ENCODE results near the gene MRPL3. TPM values are rescaled to one million over a fixed set of nuclear protein-coding genes. Genes with fewer than 3 reads are reported as not detected.

MRPL3 gene
- total and polyA plus RNA-seq, 10 of the 15 experiments (the other 5 are each of a cell fraction or from before 2014, with no cell fraction given), result 91.6 to 307 (median 198) TPM

DNA sequence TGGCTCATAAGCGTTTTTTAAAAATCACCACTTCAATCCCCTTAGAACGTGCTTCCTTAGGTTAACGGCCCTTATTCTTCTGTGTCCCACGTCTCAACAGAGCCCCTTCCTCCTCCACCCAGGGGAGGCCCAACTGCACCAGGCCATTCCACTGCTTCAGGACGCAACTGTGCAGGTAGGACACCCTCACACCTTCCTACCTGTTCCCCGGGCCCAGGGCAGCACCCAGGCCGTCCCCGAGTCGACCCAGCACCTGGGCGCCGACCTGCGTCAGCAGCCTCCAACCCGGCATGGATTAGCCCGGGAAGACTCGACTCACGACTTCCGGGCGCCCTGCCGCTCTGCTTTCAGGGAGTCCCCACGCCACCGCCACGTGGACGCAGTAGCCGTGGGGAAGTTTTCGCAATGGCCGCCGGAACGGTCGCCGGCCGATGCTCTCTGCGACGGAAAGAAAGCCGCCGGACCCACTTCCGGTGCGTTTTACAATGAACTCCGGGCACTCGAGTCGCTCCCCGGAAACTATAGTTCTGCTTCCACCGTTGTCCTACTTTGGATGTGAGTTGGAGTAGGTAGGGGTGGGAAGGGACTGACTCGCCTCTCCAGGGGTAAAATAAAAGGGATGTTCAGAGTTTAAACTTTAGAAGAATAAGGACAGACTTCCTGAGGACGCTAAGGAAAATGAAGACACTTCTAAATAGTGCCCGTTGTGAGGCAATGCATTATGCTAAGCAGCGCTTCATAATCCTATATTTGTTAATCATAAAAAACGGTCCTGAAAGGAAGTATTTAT lies at the start of gene MRPL3 (continued):
- TF ChIP-seq, protein P1, sequence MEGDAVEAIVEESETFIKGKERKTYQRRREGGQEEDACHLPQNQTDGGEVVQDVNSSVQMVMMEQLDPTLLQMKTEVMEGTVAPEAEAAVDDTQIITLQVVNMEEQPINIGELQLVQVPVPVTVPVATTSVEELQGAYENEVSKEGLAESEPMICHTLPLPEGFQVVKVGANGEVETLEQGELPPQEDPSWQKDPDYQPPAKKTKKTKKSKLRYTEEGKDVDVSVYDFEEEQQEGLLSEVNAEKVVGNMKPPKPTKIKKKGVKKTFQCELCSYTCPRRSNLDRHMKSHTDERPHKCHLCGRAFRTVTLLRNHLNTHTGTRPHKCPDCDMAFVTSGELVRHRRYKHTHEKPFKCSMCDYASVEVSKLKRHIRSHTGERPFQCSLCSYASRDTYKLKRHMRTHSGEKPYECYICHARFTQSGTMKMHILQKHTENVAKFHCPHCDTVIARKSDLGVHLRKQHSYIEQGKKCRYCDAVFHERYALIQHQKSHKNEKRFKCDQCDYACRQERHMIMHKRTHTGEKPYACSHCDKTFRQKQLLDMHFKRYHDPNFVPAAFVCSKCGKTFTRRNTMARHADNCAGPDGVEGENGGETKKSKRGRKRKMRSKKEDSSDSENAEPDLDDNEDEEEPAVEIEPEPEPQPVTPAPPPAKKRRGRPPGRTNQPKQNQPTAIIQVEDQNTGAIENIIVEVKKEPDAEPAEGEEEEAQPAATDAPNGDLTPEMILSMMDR (IDR thresholded peaks at IDR 0.05 in 2 of 3, conservative IDR thresholded peaks at IDR 0.05 in 1 of 3; ENCODE audit: control insufficient read depth in 2 of 3, extremely low read depth in 1 of 3, insufficient read depth in 1 of 3, low read depth in 3 of 3, low read length in 3 of 3), result no peak
- TF ChIP-seq POLR2AphosphoS2 (IDR thresholded peaks at IDR 0.05; ENCODE audit: low read depth, low read length) (0 out of 2 replicates have a peak, but pooled peaks have one; percentile 66), RFX5 (IDR thresholded peaks at IDR 0.05; ENCODE audit: low read depth, low read length) (no peak), CHD1 (IDR thresholded peaks at IDR 0.05; ENCODE audit: low read depth, low read length) (0 out of 2 replicates have a peak, but pooled peaks have one; percentile 64), POU2F2 (IDR thresholded peaks at IDR 0.05; ENCODE audit: borderline replicate concordance, low read depth, low read length) (peak; percentile 87), NRF1 (conservative IDR thresholded peaks at IDR 0.05; ENCODE audit: low read depth, low read length) (no peak), JUND (IDR thresholded peaks at IDR 0.05; ENCODE audit: low read depth, low read length) (no peak), MEF2B (IDR thresholded peaks at IDR 0.05; ENCODE audit: partially characterized antibody, poor library complexity, severe bottlenecking) (peak; percentile 40), EZH2 (IDR thresholded peaks at IDR 0.05; ENCODE audit: borderline replicate concordance, control insufficient read depth, low read depth, low read length) (no peak), BHLHE40 (IDR thresholded peaks at IDR 0.05; ENCODE audit: borderline replicate concordance in 1 of 2, low read depth in 2 of 2, low read length in 1 of 2) (peak; percentile 55 to 67; a peak in 3 of 4 replicates), IRF4 (IDR thresholded peaks at IDR 0.05; ENCODE audit: low read depth, low read length) (0 out of 2 replicates have a peak, but pooled peaks have one; percentile 38), MTA3 (IDR thresholded peaks at IDR 0.05; ENCODE audit: borderline replicate concordance, low read length) (peak; percentile 83; the same call in 1 of the 2 replicates), PAX5 (IDR thresholded peaks at IDR 0.05; ENCODE audit: borderline replicate concordance, low read depth, low read length) (no peak), MYC (IDR thresholded peaks at IDR 0.05; ENCODE audit: insufficient read depth, insufficient read length, insufficient replicate concordance, low read length, severe bottlenecking) (peak; percentile 99)
- TF ChIP-seq, protein P2, sequence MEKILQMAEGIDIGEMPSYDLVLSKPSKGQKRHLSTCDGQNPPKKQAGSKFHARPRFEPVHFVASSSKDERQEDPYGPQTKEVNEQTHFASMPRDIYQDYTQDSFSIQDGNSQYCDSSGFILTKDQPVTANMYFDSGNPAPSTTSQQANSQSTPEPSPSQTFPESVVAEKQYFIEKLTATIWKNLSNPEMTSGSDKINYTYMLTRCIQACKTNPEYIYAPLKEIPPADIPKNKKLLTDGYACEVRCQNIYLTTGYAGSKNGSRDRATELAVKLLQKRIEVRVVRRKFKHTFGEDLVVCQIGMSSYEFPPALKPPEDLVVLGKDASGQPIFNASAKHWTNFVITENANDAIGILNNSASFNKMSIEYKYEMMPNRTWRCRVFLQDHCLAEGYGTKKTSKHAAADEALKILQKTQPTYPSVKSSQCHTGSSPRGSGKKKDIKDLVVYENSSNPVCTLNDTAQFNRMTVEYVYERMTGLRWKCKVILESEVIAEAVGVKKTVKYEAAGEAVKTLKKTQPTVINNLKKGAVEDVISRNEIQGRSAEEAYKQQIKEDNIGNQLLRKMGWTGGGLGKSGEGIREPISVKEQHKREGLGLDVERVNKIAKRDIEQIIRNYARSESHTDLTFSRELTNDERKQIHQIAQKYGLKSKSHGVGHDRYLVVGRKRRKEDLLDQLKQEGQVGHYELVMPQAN (conservative IDR thresholded peaks at IDR 0.05), result peak; percentile 97
- TF ChIP-seq, protein P3, sequence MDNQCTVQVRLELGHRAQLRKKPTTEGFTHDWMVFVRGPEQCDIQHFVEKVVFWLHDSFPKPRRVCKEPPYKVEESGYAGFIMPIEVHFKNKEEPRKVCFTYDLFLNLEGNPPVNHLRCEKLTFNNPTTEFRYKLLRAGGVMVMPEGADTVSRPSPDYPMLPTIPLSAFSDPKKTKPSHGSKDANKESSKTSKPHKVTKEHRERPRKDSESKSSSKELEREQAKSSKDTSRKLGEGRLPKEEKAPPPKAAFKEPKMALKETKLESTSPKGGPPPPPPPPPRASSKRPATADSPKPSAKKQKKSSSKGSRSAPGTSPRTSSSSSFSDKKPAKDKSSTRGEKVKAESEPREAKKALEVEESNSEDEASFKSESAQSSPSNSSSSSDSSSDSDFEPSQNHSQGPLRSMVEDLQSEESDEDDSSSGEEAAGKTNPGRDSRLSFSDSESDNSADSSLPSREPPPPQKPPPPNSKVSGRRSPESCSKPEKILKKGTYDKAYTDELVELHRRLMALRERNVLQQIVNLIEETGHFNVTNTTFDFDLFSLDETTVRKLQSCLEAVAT (IDR thresholded peaks at IDR 0.05), result peak; percentile 99
- TF ChIP-seq, protein P4, sequence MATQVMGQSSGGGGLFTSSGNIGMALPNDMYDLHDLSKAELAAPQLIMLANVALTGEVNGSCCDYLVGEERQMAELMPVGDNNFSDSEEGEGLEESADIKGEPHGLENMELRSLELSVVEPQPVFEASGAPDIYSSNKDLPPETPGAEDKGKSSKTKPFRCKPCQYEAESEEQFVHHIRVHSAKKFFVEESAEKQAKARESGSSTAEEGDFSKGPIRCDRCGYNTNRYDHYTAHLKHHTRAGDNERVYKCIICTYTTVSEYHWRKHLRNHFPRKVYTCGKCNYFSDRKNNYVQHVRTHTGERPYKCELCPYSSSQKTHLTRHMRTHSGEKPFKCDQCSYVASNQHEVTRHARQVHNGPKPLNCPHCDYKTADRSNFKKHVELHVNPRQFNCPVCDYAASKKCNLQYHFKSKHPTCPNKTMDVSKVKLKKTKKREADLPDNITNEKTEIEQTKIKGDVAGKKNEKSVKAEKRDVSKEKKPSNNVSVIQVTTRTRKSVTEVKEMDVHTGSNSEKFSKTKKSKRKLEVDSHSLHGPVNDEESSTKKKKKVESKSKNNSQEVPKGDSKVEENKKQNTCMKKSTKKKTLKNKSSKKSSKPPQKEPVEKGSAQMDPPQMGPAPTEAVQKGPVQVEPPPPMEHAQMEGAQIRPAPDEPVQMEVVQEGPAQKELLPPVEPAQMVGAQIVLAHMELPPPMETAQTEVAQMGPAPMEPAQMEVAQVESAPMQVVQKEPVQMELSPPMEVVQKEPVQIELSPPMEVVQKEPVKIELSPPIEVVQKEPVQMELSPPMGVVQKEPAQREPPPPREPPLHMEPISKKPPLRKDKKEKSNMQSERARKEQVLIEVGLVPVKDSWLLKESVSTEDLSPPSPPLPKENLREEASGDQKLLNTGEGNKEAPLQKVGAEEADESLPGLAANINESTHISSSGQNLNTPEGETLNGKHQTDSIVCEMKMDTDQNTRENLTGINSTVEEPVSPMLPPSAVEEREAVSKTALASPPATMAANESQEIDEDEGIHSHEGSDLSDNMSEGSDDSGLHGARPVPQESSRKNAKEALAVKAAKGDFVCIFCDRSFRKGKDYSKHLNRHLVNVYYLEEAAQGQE (IDR thresholded peaks at IDR 0.05; ENCODE audit: low read depth, low read length), result no peak
- TF ChIP-seq, protein P5, sequence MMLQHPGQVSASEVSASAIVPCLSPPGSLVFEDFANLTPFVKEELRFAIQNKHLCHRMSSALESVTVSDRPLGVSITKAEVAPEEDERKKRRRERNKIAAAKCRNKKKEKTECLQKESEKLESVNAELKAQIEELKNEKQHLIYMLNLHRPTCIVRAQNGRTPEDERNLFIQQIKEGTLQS (IDR thresholded peaks at IDR 0.05; ENCODE audit: borderline replicate concordance, extremely low read depth, low read depth, low read length), result no peak

Data from GM12878 (cell line).